Activated CD4-positive, alpha-beta T cell treated with anti-CD3 and anti-CD28 coated beads, Interleukin-2, amount 50 U/mL, for 48 hours (primary cell): ENCODE results near the gene EFCAB12.
"Not testable (repeated sequence)": the region's sequence is repeated elsewhere in the genome, so short reads cannot be mapped to it uniquely, and the experiment has no call there.

ENCODE experiments used
- DNase-seq, 2 experiments: peaks; one replicate each; pipeline ENCODE4 v3.0.0-alpha.2; 2020

The EFCAB12 gene

DNA sequence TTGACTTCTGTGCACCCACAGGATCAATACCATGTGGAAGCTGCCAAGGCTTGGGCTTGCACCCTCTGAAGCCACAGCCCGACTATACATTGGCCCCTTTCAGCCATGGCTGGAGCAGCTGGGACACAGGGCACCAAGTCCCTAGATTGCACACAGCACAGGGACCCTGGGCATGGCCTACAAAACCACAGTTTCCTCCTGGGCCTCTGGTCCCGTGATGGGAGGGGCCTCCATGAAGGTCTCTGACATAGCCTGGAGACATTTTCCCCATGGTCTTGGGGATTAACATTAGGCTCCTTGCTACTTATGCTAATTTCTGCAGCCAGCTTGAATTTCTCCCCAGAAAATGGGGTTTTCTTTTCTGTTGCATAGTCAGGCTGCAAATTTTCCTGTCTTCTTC, 63.6 kb downstream of the EFCAB12 start:
- DNase-seq = not testable (repeated sequence)

DNA sequence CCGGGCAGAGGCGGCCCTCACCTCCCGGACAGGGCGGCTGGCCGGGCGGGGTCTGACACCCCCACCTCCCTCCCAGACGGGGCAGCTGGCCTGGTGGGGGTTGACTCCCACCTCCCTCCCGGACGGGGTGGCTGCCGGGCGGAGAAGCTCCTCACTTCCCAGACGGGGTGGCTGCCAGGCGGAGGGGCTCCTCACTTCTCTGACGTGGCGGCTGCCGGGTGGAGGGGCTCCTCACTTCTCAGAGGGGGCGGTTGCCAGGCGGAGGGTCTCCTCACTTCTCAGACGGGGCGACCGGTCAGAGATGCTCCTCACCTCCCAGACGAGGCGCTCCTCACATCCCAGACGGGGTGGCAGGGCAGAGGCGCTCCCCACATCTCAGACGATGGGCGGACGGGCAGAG, 65.1 kb downstream of the EFCAB12 start:
- DNase-seq = not testable (repeated sequence)

DNA sequence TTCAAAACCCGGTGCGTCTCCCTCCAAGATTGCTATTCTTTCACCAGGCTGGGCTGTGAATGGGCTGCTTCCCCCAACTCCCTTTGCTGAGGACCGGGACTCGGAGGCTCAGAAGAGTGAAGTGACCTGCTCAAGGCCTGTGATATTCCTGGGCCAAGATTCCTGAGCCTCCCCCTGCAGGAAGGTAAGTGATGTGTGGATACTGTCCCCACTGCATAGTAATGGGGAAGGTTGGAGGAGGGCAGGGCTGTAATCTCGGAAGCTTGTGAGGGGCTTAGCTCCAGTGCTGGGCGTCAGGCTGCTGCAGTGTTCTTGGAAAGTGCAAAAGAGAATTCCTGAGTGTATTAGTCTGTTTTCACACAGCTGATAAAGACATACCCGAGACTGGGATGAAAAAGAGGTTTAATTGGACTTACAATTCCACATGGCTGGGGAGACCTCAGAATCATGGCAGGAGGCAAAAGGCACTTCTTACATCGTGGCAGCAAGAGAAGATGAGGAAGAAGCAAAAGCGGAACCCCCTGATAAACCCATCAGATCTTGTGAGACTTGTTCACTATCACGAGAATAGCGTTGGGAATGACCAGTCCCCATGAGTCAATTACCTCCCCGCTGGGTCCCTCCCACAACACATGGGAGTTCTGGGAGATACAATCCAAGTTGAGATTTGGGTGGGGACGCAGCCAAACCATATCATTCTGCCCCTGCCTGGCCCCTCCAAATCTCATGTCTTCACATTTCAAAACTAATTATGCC, 67.6 kb downstream of the EFCAB12 start:
- no peak for DNase-seq

DNA sequence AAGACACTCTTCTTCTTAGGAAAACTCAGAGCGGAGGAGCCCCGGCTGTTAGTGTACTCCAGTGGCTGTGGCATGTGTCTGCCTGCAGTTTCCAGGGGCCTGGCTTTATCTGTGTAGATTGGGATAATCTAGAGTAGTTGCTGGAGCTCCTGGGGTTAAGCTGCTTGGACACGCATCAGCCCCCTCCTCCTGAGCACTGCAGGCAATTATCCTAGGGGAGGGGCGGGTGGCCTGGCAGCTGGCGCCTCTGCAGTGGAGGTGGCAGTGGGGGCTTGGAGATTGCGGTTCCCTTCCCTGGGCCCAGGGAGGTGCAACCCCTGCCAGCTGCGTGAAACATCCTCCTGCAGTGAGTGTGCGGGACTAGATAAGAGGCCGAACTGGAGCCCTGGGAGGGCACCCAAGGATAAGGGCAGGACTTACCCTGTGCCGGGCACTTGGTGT, 68.2 kb downstream of the EFCAB12 start:
- no peak for DNase-seq

DNA sequence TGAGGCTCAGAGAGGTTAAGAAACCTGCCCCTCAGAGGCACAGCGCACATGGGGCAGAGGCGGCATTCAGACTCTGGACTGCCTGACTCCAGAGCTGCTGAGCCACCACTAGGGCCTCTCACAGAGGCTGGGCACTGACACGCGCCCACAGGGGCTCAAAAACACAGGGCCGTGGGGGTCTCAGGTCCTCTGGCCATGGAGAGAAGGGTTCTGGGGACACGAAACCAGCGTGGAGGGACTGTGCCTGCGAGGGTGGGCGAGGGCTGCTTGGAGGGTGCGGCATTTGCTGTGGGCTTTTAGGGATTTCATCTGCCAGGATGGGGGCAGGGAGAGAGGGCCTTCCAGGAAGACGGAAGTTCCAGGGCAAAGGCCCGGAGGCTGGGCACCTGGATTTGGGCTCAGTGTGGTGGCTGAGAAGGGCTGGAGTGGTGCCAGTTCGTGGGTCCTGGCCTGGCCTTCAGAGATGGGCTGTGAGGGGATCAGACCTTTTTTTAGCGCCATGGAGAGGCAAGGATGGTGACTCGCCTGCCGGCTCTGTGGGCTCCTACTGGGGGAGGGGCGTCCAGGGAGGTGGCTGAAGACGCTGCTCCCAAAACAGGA, 69.6 kb downstream of the EFCAB12 start:
- DNase-seq = no peak

DNA sequence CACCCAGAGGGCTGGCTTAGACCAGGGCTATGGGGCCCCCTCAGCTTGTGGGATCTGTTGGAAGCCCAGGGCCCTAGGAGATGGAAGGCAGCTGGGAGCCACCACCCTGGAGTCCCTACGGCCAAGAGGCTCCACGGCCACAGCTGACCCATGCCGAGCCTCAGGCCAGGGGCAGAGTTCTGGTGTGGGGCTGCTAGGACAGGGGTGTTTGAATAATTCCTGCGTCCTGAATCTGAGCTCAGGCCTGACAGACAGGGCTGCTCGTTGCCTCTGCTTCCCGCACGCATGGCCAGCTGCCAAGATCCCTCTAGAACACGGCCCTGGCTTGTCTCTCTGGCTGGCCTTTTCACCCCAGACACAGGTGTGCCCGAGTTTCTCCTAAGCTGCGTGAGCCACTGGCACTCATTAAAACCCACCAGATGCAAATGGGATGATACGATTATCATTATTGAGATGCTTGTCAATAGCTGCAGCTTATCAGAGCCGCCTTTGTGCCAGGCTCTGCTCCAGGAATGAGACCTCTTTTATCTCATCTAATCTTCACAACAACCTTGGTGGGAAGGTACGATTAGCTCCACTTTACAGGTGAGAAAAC, 70.2 kb downstream of the EFCAB12 start:
- DNase-seq = no peak

DNA sequence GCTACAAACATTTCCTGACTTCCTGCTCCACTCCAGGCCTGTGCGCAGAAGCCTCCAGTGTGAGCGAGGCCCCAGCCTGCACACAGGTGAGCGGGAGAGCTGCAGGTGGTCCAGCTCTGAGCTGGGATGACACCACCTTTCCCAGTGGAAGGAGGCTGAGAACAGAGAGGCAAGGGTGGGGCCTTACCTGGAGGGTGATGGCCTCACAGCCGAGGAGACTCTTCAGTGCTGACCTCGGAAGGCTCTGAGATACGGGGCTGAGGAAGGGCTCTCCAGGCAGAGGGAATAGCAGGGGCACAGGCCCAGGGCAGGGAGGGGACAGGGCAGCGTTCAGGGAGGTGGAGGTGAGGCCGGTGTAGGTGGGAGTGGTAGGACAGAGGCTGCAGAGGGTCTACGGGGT, 70.8 kb downstream of the EFCAB12 start:
- no peak for DNase-seq

DNA sequence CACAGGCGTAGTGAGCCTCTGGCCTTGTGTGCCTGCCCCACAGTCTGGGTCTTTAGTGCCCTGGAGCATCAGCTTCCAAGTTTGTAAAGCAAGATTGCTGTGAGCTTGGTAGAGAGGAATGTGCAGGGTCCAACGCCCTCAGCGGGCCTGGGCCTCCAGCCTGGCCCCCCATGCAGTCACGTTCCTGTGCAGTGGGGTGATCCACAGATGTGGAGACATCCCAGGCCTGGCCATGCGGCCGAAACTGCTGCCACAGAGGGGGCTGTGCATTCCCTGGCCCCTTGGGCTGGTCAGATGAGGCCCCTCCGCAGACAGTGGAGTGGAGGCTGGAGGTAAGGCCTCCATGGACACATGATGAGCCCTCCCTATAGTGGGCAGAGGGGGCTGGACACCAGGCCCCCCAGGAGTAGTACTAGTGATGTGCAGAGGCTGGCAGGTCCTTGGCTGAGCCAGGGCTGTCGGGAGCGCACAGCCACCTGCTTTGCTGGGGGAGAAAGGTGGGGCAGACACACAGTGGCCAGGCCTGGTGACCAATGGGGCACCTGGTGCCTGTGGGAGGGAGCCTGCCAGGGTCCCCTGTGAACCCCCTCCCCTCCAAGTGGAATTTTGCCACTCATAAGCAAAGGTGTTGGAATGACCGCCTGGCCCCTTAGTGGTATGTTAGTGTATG, 71.5 kb downstream of the EFCAB12 start:
- no peak for DNase-seq

DNA sequence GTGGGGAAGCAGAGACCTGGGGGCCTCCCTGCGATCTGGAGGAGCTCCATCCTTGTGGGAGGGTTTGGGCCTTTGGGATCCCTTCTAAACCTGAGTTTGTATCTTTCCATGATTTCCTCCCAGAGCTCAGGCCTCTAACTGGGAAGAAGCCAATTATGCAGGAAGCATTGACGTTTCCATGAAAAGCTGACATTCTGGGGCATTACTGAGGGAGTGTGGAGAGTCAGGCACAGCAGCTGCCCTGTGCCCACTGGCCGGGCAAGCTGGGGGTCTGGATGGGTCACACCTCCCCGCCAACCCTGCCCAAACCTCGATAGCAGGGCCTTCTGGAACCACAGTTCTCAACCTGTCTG, 74.9 kb downstream of the EFCAB12 start:
- no peak for DNase-seq

DNA sequence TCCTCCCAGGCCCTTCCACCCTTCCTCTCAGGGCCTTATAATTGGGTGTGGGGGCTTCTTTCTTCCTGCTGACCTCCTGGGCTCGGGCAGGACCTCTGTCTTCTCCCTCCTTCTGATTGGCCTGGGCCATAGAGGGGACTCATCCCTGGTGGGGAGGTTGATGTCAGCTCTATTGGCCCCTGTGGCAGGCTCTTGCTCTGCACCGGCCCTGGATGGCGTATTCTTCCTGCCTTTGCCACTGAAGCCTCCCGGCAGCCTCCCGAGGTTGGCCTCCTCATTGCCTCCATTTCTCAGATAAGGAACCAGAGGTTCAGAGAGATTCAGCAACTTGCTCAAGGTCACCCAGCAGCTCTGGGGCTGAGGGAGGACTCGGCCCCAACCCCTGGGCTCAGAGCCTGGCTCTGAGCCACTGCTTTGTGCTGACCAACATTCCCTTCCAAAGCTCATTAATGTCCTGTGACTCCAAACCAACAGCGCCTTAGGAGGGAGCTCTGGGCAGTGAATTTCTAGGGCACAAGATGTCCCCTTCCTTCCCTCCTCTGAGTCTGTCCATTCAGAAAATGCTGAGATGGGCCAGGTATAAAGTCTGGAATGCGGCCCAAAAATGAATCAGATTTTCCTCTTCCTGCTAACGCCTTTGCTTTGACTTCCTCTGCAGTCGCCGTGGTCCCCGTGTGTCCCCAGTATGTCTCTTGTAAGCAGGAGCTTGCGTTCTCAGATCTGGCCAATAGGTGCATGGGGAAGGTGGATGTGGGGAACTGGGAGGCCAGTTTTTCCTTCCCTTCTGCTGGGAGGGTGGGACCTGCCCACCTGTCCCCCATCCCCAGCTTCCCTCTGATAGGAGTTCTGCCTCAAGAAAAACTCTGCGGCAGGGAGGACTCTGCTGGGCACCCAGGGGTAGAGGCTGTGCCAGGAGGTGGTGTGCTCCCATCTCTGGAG, 75.5 kb downstream of the EFCAB12 start:
- no peak for DNase-seq

DNA sequence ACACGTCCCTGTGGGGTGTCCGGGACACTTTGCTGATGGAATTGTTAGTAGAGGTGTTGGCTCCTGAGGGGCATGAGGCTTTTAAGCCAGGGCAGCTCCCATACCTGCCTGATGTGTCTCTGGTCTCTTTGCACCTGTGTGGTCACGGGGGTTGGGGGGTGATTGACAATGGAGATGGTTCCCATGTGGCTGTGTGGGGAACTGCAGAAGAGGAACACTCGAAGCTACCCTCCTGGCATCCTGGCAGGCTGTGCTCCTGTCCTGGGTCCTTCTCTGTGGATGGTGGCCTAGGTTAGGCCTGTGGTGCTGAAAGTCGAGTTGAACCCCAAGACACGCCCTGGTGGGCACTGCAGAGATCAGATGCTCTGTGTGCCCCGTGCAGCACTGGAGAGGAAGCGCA, 76.4 kb downstream of the EFCAB12 start:
- DNase-seq = no peak
